ENCODE data around the gene INF2. TPM values are rescaled to one million over a fixed set of nuclear protein-coding genes. Genes with fewer than 3 reads are reported as not detected.

Gene INF2
- polyA plus RNA-seq, 1 donor (not counting 4 experiments of a cell fraction or from before 2014, with no cell fraction given) = 22.6 TPM

- Histone ChIP-seq H3K9ac (ENCODE audit: control insufficient read depth, extremely low read depth, insufficient read depth, low read length) (peak overlapping the region; percentile 58), H3K36me3 (ENCODE audit: control insufficient read depth in 2 of 2, extremely low read depth in 1 of 2, insufficient read depth in 2 of 2, low read length in 2 of 2) (no peaks in the 10 kb centered on the region), H3K4me1 (ENCODE audit: control insufficient read depth, extremely low read depth, insufficient read depth, low read length) (peaks cover 20% of the 10 kb centered on the region), H3K4me2 (ENCODE audit: control insufficient read depth, extremely low read depth, insufficient read depth, low read depth, low read length) (peak overlapping the region; percentile 54), H3K27ac (ENCODE audit: control insufficient read depth, insufficient read depth, low read length) (peak overlapping the region; percentile 68), H4K20me1 (ENCODE audit: control insufficient read depth, extremely low read depth, insufficient read depth, low read length) (no peaks in the 10 kb centered on the region), H3K9me3 (ENCODE audit: control insufficient read depth, low read depth, low read length) (no peaks in the 10 kb centered on the region), H3K4me3 (ENCODE audit: control insufficient read depth in 2 of 3, extremely low read depth in 1 of 3, insufficient read depth in 2 of 3, low read depth in 1 of 3, low read length in 3 of 3) (peak overlapping the region in 1 of 3 experiments; percentile 13), H2AFZ (ENCODE audit: control insufficient read depth, low read length) (peak overlapping the region; percentile 49), H3K9me1 (ENCODE audit: control insufficient read depth, extremely low read depth, insufficient read depth, low read length) (no peaks in the 10 kb centered on the region), H3K27me3 (ENCODE audit: control insufficient read depth, extremely low read depth, insufficient read depth, low read length) (no peaks in the 10 kb centered on the region), H3K79me2 (ENCODE audit: control insufficient read depth, insufficient read depth, low read length) (no peaks in the 10 kb centered on the region)
- dilution Hi-C loops (cut with MboI; ENCODE audit: extremely low pct_ligation_motif_present, low sequenced_read_pairs) = no loop called here
- DNase-seq (ENCODE audit: low read depth, low spot score) = no peak
- no peak for TF ChIP-seq CTCF (optimal IDR thresholded peaks at IDR 0.05 in 1 of 3, IDR thresholded peaks at IDR 0.05 in 1 of 3, conservative IDR thresholded peaks at IDR 0.05 in 1 of 3; ENCODE audit: extremely low read depth in 1 of 3, insufficient read depth in 2 of 3, low read length in 3 of 3)
- no peak for TF ChIP-seq EZH2 (IDR thresholded peaks at IDR 0.05; ENCODE audit: low read length)
- FAIRE-seq = peak; percentile 26
These were observed 43.7 kb downstream of the INF2 start for GRCh38 chr14:104732931-104733681.

- H3K4me3 ChIP-seq (ENCODE audit: control insufficient read depth in 2 of 3, extremely low read depth in 1 of 3, insufficient read depth in 2 of 3, low read depth in 1 of 3, low read length in 3 of 3) = no peak overlapping the region
- H3K9me3 ChIP-seq (ENCODE audit: control insufficient read depth, low read depth, low read length) = no peaks in the 10 kb centered on the region
- no peaks in the 10 kb centered on the region for H3K36me3 ChIP-seq (ENCODE audit: control insufficient read depth in 2 of 2, extremely low read depth in 1 of 2, insufficient read depth in 2 of 2, low read length in 2 of 2)
- FAIRE-seq (no peak), DNase-seq (ENCODE audit: low read depth, low spot score) (no peak)
- no peaks in the 10 kb centered on the region for H4K20me1 ChIP-seq (ENCODE audit: control insufficient read depth, extremely low read depth, insufficient read depth, low read length)
- H3K9ac ChIP-seq (ENCODE audit: control insufficient read depth, extremely low read depth, insufficient read depth, low read length) = no peak overlapping the region
- H3K27ac ChIP-seq (ENCODE audit: control insufficient read depth, insufficient read depth, low read length) = no peak overlapping the region
- dilution Hi-C loops (cut with MboI; ENCODE audit: extremely low pct_ligation_motif_present, low sequenced_read_pairs) = no loop called here
- no peaks in the 10 kb centered on the region for H3K9me1 ChIP-seq (ENCODE audit: control insufficient read depth, extremely low read depth, insufficient read depth, low read length)
- TF ChIP-seq CTCF (optimal IDR thresholded peaks at IDR 0.05 in 1 of 3, IDR thresholded peaks at IDR 0.05 in 1 of 3, conservative IDR thresholded peaks at IDR 0.05 in 1 of 3; ENCODE audit: extremely low read depth in 1 of 3, insufficient read depth in 2 of 3, low read length in 3 of 3) (no peak), EZH2 (IDR thresholded peaks at IDR 0.05; ENCODE audit: low read length) (no peak)
- H3K79me2 ChIP-seq (ENCODE audit: control insufficient read depth, insufficient read depth, low read length) = no peaks in the 10 kb centered on the region
- H3K4me1 ChIP-seq (ENCODE audit: control insufficient read depth, extremely low read depth, insufficient read depth, low read length) = peaks cover 20% of the 10 kb centered on the region
- no peaks in the 10 kb centered on the region for H3K27me3 ChIP-seq (ENCODE audit: control insufficient read depth, extremely low read depth, insufficient read depth, low read length)
- no peak overlapping the region for H2AFZ ChIP-seq (ENCODE audit: control insufficient read depth, low read length)
- H3K4me2 ChIP-seq (ENCODE audit: control insufficient read depth, extremely low read depth, insufficient read depth, low read depth, low read length) = no peak overlapping the region
These were observed 44.7 kb downstream of the INF2 start for GRCh38 chr14:104734051-104734587.

Data from keratinocyte (primary cell).